Ramos (cell line): ENCODE measurements around the gene OTOP3.

ENCODE experiments used
- in situ Hi-C: fragments of 300-500 bp; cut with MboI; formaldehyde crosslinking; loops from one replicate; pipeline ENCODE4 v1.14.3; 2022; ENCODE audit warnings: low sequenced_read_pairs; ENCODE audit not compliant: unreplicated experiment

The OTOP3 gene

DNA sequence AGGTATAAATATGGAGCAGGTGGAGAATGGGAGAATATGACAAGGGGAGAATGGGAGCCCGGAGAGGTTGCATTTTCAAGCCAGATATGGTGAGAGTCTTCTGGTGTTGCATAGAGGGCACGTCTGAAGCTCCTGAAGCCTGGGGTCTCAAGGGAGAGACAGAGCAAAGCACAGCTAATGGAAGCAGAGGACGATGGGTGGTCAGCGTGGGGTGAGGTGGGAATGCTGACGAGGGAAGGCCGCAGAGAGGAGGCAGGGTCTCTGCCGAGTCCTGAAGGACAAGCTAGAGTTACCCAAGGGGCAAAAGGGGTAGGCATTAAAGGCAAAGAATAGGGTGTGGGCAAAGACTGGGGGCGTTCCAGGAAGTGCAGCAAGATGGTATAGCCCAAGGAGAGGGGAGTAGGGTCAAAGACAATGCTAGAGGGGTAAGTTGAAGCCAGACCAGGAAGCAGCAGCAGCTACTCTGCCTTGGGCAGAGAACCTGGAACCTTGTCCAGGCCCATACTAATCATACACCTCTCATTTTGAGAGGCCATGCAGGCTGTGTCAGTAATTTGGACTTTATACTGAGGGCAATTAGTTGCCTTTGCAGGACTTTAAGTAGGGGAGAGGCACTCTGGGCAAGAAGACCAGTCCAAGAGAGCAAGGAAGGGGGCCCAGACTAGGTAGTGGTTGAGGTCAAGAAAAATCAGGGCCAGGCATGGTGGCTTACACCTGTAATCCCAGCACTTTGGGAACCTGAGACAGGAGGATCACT lies 2.7 kb downstream of the OTOP3 start:
- in situ Hi-C loops = no loop called here

DNA sequence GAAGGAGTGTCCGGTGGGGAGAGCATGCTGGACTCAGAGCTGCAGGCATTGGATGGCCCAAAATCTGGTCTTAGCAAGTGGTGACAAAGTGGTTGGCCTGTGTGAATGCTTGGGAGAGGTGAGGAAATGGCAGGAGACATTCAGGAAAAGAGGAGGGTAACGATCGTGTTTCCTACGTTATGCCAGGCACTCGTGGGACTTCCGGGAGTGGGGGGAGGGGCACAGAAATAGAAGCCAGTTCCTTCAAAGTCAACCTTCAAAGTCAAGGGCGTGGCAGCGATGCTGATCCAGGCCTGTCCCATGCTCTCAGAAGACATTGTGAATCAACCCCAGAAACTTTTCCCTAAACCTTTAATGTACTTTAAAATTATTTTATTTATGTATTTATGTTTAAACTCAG lies 3.8 kb downstream of the OTOP3 start:
- in situ Hi-C loops = no loop called here

DNA sequence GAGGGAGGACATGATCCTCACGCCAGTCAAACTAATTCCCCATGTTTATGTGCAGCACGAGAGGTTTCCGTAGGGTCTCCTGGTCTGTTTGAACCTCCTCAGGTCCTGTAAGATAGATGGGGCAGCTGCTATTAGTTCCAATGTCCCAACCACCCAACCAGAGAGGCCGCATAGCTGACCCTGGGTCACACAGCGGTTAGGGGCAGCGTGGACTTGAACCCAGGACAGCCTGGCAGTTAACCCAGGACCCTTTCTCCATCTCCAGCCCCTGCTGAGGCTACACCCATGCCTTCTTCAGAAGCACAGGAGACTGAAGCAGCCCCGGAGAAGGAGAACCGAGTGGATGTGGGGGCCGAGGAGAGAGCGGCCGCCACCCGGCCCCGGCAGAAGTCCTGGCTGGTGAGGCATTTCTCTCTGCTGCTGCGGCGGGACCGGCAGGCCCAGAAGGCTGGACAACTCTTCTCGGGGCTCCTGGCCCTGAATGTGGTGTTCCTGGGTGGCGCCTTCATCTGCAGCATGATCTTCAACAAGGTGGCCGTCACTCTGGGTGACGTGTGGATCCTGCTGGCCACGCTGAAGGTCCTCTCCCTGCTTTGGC lies 5.5 kb downstream of the OTOP3 start:
- in situ Hi-C loops = no loop called here

DNA sequence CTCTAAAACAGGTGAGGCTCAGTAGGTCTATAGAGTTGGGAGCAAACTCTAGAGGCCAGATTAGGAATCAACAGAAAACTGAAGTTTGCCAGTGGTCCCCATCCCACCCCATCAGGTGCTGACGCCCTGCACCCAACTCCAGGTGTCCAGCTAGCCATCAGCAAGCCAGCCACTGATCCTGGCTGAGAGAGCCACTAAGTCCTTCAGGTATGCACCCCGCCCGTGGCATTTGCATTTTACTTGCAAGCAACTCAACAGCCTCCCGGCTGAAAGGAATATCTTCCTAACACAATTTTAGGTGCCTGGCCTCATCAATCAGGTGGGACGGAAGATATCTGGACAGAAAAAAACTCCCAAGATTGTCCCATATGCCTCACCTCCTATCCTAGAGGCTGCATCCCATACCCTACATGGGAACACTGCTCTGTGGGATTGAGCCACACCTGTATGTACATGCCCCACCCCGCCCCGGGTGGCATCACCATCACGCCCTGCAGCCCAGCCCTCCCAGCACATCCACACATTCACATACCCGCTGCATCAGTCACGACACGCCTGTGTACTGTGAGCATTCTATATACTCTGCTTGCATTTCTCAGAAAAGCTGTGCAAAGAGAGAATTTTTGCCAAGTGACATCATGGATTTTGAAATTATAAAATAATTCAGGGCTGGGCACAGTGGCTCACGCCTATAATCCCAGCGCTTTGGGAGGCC lies 8.3 kb downstream of the OTOP3 start:
- in situ Hi-C loops = no loop called here

DNA sequence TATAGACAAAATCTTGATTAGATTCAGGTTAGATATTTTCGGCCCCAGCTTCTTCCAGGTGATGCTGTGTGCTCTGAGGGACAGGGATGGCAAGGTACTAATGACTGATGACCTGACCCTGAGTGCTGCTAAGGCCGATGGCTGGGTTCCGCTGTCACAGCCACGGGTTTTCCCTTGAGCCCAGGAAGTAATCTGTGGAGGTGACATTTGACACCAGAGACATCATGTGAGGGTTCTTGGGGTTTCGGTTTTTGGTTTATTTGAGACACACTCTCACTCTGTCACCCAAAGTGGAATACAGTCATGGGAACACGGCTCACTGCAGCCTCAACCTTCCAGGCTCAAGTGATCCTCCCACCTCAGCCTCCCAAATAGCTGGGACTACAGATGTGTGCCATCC lies 9.8 kb downstream of the OTOP3 start:
- in situ Hi-C loops = no loop called here

DNA sequence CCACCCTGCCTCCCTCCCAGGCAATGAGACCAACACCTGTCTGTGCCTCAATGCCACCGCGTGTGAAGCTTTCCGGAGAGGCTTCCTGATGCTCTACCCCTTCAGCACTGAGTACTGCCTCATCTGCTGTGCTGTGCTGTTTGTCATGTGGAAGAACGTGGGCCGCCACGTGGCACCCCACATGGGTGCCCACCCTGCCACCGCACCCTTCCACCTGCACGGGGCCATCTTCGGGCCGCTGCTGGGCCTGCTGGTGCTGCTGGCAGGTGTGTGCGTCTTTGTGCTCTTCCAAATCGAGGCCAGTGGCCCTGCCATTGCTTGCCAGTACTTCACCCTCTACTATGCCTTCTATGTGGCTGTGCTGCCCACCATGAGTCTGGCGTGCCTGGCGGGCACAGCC lies 10.9 kb downstream of the OTOP3 start:
- in situ Hi-C loops = no loop called here

DNA sequence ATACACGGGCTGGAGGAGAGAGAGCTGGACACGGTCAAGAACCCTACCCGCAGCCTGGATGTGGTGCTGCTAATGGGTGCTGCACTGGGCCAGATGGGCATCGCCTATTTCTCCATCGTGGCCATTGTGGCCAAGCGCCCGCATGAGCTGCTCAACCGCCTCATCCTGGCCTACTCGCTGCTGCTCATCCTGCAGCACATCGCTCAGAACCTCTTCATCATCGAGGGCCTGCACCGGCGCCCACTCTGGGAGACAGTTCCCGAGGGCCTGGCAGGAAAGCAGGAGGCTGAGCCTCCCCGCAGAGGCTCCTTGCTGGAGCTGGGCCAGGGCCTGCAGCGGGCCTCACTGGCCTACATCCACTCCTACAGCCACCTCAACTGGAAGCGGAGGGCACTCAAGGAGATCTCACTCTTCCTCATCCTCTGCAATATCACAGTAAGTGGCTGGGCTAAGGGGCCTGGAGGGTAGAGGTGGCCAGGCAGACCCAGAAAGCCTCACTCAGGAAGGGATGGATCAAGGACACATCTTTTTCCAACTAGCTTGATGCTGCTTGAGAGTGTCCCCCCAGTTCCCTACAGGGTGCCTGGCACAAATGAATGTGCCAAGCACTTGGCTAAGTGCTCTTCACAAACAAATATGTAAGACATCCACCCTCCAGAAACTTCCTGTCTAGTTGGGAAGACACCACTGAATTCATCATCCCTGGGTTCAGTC lies 11.5 kb downstream of the OTOP3 start:
- in situ Hi-C loops = no loop called here

DNA sequence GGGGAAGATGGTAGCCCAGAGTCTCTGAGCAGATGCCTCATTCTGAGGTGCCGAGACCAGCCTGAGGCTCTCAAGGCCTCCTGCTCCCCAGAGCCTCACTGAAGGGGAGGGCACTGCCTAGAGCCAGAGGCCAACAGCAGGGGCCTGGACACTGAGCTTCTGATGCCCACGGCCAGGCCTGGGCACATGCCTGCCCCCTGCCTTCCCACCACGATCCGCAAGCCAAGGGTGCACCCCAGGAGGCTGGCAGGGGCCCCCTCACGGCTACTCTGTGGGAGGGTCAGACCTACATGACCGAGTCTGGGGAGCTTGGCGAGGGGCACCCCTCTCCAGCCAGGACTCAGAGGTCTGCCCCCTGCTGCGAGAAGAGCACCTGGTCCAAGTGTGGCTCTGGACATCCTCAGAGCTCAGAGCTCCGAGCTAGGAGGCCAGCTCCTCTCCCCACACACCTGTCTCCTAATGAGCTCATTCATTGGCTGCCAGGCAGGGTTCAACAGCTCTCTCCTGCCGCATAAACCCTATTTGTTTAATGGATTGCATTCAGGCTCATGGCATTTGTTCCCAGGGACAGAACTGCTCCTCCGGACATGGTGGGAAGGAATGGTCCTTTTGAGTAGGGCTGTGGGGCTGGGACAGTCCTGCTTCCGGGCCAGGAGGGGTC lies 13.9 kb downstream of the OTOP3 start:
- in situ Hi-C loops = no loop called here

DNA sequence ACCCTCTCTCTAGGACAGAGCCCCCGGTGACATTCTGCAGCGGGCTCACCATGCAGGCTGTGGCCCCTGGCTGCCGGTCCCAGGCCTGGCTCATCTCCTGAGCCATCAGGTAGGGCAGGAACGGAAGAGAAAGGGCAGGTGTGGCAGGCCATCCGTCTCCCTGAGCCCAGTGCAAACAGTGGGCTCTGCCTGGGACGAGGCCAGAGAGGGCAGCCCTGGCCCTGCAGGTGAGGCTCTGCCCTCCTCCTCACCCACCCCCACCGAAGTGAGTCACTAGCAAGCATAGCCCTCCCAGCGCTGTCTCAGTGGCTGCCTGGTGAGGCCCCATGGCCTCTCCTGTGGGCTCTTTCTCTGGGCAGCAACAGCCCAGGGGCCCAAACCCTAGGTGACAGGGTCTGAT lies 14.5 kb downstream of the OTOP3 start:
- in situ Hi-C loops = no loop called here

DNA sequence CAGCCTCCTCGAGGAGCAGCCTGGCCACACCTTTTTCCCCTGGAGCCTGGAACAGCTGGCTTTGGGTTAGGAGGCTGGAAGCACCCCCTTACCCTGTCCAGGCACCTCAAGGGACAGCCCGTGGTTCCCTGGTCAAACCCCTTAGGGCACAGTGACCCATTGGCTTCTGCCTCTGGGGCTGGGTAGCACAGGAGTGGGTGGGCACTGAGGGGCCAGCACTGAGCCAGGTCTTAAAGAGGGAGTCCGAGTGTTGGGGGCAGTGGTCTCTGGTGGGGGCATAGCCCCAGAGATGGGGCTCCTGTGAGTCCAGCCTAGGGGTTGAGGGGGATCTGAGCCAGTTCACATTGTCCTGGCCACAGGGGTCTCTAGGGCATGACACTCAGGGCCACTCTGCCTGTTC lies 15.4 kb downstream of the OTOP3 start:
- in situ Hi-C loops = no loop called here

DNA sequence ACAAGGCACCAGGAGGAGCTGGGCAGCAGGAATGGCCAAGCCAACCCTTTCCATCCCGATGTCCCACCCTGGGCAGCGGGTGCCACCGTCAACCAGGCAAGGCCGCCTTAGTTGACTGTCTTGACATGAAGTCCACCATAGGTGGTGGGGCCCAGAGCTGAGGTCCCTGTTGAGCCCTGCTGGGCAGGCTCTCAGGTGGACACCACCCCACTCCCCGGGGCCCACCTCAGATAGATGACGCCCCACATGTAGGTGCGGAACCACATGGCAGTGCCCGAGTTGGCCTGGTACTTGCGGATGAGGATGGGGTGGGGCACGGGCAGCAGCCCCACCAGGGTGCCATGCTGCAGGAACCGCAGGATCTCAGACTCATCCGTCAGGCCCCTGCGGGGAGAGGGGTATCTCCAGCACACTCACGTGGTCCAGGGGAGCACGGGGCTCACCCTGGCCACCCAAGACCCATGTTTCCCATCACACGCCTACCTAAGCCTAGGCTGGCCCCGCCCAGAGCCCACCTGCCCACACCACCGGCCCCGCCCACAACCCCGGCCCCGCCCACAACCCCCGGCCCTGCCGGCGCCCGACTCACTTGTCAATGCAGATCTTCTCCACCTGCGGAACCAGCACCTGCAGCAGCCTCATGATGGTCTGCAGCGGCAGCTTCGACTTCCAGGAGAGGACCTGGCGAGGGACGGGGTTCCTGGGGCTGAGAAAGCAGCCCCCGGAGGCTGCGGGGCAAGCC lies 16.2 kb downstream of the OTOP3 start:
- in situ Hi-C loops = no loop called here

DNA sequence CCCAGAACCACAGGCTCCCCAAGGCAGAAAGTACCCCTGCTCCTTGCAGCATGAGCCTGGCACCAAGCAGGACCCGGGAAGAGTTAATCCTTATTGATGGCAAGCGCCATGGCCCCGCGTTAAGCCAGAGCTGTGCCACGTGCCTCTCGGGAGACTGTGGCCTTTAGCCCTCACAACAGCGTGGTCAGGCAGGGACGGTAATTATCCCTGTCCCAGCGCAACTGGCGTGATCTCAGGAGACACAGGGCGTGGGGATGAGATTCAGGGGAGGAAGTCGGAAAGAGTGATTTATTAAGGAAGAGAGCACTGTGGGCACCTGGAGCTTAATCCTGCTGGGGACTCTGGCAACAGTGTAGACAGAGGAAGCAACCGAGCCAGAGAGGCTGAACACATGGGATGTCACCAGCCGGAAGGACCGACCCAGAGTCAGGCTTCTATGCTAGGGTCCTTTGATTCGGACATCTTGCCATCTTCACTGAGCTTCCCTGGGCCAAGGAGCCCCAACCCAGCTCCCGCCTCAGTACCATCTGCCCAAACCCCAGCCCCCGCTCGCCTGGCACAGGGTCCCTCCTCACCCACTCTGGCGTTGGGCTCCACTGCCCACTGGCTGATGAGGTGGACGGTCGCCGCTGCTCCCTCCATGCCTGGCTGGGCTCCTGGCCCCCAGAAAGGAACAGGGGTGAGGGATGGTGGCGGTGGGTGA lies 16.9 kb downstream of the OTOP3 start:
- in situ Hi-C loops = no loop called here

DNA sequence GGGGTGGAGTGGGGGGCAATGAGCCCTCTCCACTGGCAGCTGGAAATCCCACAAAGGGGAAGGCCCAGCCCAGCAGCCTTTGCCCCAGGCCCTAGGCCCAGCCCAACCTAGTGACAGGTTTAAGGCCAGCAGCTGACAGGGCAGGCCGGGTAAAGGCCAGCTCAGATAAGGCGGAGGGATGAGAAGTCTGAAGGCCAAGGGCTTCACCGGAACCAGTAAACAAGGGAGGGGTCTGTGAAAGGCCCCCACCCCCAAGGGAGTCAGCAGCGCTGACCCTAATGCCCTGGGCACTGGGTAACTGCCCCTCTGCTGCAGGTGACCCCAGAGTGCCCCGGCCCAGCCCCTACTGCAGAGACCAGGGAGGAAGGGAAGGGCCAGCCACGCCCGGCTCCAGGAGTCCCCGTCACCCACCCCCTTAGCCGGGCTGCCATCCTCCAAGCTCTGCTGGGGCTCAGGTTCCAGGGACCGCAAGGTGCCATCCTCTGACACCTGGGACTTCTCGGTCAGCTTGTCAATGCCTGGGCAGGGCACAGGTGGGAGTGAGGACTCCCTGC lies 17.5 kb downstream of the OTOP3 start:
- in situ Hi-C loops = no loop called here

DNA sequence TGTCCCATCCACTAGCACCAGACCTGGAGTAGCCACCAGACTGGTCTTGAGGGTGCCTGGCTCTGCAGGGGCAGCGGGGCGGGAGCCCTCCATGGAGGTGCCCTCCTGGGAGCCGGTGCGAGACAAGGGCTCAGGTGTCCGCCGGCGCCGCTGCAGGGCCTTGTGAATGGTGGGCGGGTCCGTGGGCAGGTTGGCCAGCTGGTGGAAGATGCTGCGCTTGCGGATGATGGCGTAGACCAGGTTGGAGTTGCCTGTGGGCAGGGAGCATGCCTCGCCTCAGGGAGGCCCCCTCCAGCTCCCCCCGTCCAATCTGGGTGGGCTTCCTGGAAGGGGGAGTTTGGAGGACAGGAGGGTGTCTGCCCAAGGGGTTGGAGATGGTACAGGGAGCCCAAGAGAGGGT lies 18.4 kb downstream of the OTOP3 start:
- in situ Hi-C loops = no loop called here

DNA sequence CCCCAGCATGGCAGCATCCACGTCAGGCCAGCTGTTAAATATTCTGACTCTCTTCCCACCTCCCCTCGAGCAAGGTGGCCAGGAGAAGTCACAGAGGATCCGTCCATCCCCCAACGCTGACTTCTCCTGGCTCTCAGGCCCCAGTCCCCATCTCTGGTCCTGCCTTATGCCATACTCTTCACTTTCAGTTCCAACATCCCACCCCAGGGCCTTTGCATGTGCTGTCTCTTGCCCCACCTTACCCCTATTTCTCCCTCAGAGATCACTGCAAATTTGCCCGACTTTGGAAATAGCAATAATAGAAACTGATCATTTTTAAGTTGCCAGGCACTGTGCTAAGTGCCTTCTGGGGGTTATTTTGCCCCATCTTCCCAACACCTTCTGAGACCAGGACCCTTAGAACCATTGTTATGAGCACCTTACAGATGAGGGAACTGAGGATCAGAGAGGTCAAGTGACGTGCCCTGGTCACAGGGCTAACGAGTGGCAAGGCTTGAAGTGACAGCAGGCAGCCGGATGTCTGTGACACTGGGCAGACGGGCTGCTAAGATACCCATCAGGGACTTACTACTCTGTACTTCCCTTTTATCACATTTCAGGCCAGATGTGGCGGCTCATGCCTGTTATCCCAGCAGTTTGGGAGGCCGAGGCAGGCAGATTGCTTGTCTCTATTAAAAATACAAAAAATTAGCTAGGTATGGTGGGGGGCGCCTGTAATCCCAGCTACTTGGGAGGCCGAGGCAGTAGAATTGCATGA lies 19.1 kb downstream of the OTOP3 start:
- in situ Hi-C loops = no loop called here

DNA sequence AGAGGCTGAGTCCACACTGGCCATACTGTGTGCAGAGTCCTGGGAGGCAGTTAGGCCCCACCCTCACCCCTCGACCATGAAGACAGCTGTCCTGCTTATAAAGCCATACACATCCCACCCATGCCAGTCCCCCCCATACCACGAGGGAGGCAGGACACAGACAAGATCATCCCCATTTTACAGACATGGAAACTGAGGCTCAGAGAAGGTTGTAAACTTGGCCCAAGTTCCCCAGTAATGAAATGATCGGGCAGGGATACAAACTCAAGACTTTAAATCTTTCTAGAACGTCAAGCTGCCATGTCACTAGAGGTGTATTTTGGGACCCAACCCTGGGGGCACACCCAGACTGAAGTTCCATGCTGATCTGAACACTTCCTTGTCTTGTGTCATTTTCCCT lies 20.4 kb downstream of the OTOP3 start:
- in situ Hi-C loops = no loop called here

DNA sequence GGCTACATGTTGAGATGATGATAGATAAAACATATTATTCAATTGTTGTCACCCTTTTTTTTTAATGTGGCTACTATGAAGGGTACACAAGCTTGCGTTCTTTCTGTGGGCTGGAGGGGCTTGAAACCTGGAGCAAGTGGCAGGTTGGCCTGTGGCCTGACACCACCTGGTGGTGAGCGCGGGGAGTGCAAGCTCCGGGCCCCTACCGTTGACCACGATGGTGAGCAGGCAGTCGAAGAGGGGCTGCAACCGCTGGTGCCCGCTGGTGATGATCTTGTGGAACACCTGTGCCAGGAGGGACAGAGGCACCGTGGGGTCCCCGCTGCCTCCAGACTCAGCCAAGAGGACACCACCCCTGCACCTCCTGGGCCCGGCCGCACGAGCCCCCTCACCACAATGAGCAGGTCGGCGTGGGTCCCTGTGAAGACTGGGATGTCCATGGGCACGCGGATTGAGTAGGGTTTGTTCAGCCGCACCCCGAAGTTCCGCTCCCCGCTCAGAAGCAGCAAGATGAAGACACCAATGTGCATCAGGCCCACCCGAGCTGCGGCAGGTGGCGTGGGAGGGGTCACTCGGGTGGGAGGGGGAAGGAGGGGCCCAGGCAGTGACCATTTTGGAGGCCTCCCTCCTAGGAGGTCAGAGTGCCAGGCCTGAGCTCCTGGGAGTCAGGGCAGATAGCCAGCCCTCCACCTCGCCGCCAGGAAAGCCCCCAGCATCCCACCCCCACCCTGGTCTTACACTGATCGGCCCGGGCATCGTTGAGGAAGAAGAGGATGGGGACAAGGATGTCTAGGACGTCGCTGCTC lies 22.4 kb downstream of the OTOP3 start:
- in situ Hi-C loops = no loop called here
